BJ (cell line): ENCODE measurements around the gene HMGCS2. TPM values are rescaled to one million over a fixed set of nuclear protein-coding genes. Genes with fewer than 3 reads are reported as not detected.
A peak's percentile ranks its signal among the peaks of the same experiment; 100 is the strongest.

Source experiments
- CTCF ChIA-PET: fragments of 350-600 bp; formaldehyde crosslinking; extraction: SDS; loops from one replicate; lab custom pipeline; 2021; ENCODE audit warnings: antibody characterized with exemption, inconsistent platforms; lab: Yijun Ruan, JAX
- POLR2A ChIA-PET: fragments of 300-600 bp; sonication (Branson Sonifier 250); formaldehyde crosslinking; extraction: SDS; loops from one replicate; lab custom pipeline; 2021; ENCODE audit warnings: antibody characterized with exemption; lab: Charles Lee
- DNase-seq: peaks from one replicate; pipeline ENCODE4 v3.0.0-alpha.2; 2011; ENCODE audit warnings: low read depth
- H3K27me3 ChIP-seq: 2 replicates; pipeline ENCODE4 v1.6.0; 2011; ENCODE audit warnings: low read length; ENCODE audit not compliant: control insufficient read depth, insufficient read depth
- H3K36me3 ChIP-seq: 2 replicates; pipeline ENCODE4 v1.5.1; 2011; ENCODE audit warnings: low read length; ENCODE audit not compliant: control insufficient read depth, insufficient read depth
- H3K4me3 ChIP-seq: 2 replicates; pipeline ENCODE4 v1.5.1; 2011; ENCODE audit warnings: low read depth, mild to moderate bottlenecking, control low read depth, low read length
- CTCF ChIP-seq: IDR thresholded peaks from 2 replicates; pipeline ENCODE4 v1.5.1; 2011; ENCODE audit warnings: low read depth, mild to moderate bottlenecking, control low read depth, inconsistent platforms, low read length, moderate library complexity; ENCODE audit not compliant: insufficient read depth
- polyA plus RNA-seq: library from polyadenylated mRNA; depleted of rRNA; stranded (reverse); fragments of >200 nt; gene quantifications from 2 replicates; pipeline ENCODE4 v1.2.3, GENCODE V29; 2011

Gene HMGCS2
- polyA plus RNA-seq, 1 experiment: not detected

DNA sequence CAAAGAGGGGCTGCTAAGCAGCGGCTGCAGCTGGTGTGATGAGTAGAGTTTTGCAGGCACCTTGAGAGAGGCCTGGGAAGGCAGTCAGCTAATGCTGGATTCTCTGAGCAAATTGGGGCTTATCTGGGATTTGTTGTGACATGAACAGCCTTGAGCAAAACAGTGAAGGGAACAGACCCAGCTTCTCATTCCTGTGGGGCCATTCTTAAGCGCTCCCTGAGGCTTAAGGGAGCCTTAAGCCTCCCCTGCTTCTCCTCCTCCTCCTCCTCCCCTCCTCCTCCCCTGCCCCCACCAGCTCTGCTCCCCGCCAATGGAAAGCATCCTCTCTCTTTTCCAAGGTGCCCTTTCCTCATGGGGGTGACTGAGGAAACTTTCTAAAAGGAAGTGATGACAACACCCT, 21.3 kb downstream of the HMGCS2 start:
- Histone ChIP-seq H3K4me3 (no peak overlapping the region), H3K36me3 (peaks cover 12% of the 10 kb centered on the region; the same call in 1 of the 2 replicates), H3K27me3 (peaks cover 3% of the 10 kb centered on the region)
- POLR2A ChIA-PET: no interaction called here
- TF ChIP-seq CTCF: no peak
- CTCF ChIA-PET: interaction anchor here (1.4 to 1.7 kb wide), 3 partner anchors 10 to 16 kb away, joined by 3 to 4 read pairs (median 4); no protein-coding TSS in a partner anchor
- DNase-seq: no peak

GRCh38 chr1:119745034-119745433, 23.7 kb downstream of the HMGCS2 start:
- DNase-seq: no peak
- Histone ChIP-seq H3K27me3 (peaks cover 3% of the 10 kb centered on the region), H3K36me3 (peaks cover 32% of the 10 kb centered on the region), H3K4me3 (no peak overlapping the region)
- ChIA-PET POLR2A (no interaction called here), CTCF (interaction anchor here (0.5 to 3.9 kb wide), 19 partner anchors 9 to 798 kb away, joined by 3 to 28 read pairs (median 4); partner anchors contain the start of gene HMGCS2)
- no peak for TF ChIP-seq CTCF

DNA sequence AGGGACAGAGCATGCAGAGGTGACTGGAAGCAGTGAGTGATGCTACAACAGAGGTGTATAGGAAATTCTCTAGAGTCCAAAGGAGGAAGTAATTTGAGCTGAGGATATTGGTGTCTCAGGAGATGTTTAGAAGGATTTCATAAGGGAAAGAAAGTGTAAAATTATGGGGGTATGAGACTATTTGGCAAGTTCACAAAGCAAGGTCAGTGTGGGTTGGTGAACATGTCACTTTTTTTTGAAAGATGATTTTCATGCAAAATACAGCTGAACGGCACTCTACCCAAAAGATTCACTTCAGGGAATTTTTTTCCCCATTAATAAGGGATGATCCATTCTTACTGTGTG, 24.1 kb downstream of the HMGCS2 start:
- POLR2A ChIA-PET: no interaction called here
- no peak for TF ChIP-seq CTCF
- CTCF ChIA-PET: interaction anchor here (0.5 to 3.9 kb wide), 23 partner anchors 9 to 798 kb away, joined by 3 to 28 read pairs (median 4); partner anchors contain the start of genes HMGCS2 and PHGDH

DNA sequence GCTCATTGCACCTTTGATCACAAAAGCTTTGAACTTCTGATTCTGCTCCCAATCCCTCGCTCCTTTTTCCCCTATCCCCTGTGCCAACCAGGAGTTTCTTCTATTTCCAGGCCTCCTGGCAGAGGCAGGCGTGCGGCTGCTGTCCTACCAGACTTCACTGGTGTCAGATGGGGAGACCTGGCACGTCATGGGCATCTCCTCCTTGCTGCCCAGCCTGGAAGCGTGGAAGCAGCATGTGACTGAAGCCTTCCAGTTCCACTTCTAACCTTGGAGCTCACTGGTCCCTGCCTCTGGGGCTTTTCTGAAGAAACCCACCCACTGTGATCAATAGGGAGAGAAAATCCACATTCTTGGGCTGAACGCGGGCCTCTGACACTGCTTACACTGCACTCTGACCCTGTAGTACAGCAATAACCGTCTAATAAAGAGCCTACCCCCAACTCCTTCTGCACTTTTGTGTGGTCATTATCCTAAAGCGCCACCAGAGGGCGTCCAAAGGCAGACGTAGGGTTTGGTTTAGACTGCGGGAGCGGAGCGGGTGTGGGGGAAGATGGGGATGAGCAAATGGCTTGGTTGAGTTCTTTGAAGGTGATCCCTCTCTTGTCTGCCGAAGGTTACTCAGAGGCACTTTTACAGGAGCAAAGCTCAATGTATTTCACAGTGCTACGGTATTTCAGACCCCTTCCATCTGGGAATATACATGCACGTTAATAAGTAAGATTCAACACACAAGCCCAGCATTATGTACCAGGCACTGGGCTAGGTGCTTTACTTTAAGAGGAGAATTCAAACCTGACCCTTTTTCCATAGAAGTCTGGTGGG, 24.7 kb downstream of the HMGCS2 start:
- CTCF ChIA-PET: interaction anchor here (0.5 to 3.9 kb wide), 33 partner anchors 8 to 436 kb away, joined by 3 to 28 read pairs (median 4); partner anchors contain the start of genes HMGCS2, PHGDH and REG4
- no peaks in the 10 kb centered on the region for H3K27me3 ChIP-seq
- TF ChIP-seq CTCF: peak; percentile 84

More for the DNA sequence above, 24.1 kb downstream of the HMGCS2 start:
- DNase-seq: no peak
- peaks cover 34% of the 10 kb centered on the region for H3K36me3 ChIP-seq
- no peak overlapping the region for H3K4me3 ChIP-seq
- peaks cover 3% of the 10 kb centered on the region for H3K27me3 ChIP-seq

GRCh38 chr1:119743308-119743707, 25.4 kb downstream of the HMGCS2 start:
- no peak for DNase-seq
- Histone ChIP-seq H3K4me3 (no peak overlapping the region), H3K36me3 (peaks cover 38% of the 10 kb centered on the region), H3K27me3 (no peaks in the 10 kb centered on the region)
- no peak for TF ChIP-seq CTCF
- CTCF ChIA-PET: interaction anchor here (0.5 to 3.9 kb wide), 24 partner anchors 9 to 184 kb away, joined by 3 to 28 read pairs (median 5); partner anchors contain the start of gene REG4
- POLR2A ChIA-PET: no interaction called here

More for the DNA sequence above, 24.7 kb downstream of the HMGCS2 start:
- Histone ChIP-seq H3K4me3 (no peak overlapping the region), H3K36me3 (peaks cover 36% of the 10 kb centered on the region)
- POLR2A ChIA-PET: no interaction called here
- peak; percentile 2 for DNase-seq
